H1 (cell line): ENCODE results near the gene WDFY4. TPM values are rescaled to one million over a fixed set of nuclear protein-coding genes. Genes with fewer than 3 reads are reported as not detected.

Experiments used
- EP300 ChIP-seq, 2 experiments: IDR thresholded peaks; 1 replicate in 1 of 2; 2 replicates in 1 of 2; pipeline ENCODE4 v1.6.1; 2011 to 2012; ENCODE audit warnings: low read depth in 2 of 2, low read length in 2 of 2, mild to moderate bottlenecking in 2 of 2, borderline replicate concordance in 1 of 2, inconsistent platforms in 1 of 2, moderate library complexity in 1 of 2
- polyA plus RNA-seq, 7 experiments: library from polyadenylated mRNA; depleted of rRNA in 3 of 7; stranded (reverse) in 5 of 7; unstranded in 2 of 7; fragments of >200 nt in 5 of 7; fragments of 200-250 nt in 2 of 7; gene quantifications; 1 replicate in 5 of 7; 2 replicates in 1 of 7; 4 replicates in 1 of 7; pipeline versions ENCODE4 v1.2.1 to v1.2.3, GENCODE V29; 2011 to 2013; ENCODE audit warnings: missing spikeins in 2 of 7, mixed read lengths in 2 of 7
- total RNA-seq: library from RNA; stranded (reverse); fragmentation: NEBNext Ultra II Directional; extraction: Animal tissue kit (Norgen Biotek cat#: 25700); gene quantifications from 2 replicates; pipeline ENCODE4 v1.2.1, GENCODE V29; 2021

The WDFY4 gene
- total and polyA plus RNA-seq, 2 of the 8 experiments (the other 6 are each of a cell fraction or from before 2014, with no cell fraction given), result not detected

DNA sequence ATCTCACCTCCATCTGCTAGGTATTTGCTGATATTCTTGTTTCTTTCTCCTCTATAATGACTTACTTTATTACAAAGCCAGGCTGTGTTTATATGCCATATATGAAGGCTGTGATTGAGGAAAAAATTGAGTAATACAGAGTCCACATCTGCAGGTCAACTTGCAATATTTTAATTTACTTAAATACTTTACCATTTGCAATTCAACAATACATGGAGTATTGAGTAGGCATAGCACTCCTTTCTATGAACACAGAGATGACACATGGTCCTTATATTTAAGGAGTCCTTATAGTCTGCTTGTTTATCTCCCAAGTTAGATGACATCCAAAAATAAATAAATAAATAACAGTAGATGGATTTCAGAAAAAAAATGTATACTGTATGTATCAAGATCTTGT lies 158.5 kb downstream of the WDFY4 start (continued):
- TF ChIP-seq EP300 (IDR thresholded peaks at IDR 0.05; ENCODE audit: borderline replicate concordance in 1 of 2, low read depth in 2 of 2, low read length in 2 of 2), result no peak
